ENCODE data around the gene TMEM107.

Gene TMEM107

DNA sequence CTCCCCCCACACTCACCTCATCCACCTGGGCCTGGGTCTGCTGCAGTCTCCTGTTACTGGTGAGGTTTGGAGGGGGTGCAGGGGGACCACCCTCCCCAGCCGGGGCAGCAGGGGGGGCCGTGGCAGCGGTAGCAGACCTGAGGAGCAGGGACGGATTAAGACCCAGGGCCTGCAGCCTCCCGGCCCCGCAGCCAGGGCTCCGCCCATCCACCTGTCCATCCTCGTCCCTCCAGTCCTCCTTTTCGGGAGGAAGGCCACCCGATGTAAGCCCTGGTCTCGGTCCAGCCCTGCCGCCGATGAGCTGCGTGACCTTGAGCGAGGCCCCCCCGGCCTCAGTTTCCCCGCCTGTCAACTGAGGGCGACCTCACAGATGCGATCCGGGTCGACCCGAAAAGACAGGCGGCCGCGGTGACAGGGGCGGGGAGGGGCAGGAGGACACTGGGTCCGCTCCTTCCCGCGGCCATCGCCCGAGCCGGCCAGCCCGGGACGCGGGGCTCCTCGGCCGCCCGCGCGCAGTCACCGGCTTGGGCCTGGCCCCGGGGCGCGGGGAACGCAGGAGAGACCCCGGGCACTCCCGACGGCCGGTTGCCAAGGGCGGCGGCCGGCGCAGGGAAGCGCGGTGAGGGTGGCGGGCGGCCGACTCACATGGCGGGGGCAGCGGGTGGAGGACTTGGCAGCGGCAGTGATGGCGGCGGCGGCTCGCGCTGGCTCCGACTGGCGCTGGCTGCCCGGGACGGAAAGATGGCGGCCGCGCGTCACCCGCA lies 13.8 kb downstream of the TMEM107 start, which contains the start of gene VAMP2:
Gene VAMP2, minus strand, starts transcription at position 716 of the 764 bp plus-strand sequence. Its CDS starts 69 bp downstream, at position 647.
- DNase-seq (ENCODE audit: low spot score) = peak; percentile 70

DNA sequence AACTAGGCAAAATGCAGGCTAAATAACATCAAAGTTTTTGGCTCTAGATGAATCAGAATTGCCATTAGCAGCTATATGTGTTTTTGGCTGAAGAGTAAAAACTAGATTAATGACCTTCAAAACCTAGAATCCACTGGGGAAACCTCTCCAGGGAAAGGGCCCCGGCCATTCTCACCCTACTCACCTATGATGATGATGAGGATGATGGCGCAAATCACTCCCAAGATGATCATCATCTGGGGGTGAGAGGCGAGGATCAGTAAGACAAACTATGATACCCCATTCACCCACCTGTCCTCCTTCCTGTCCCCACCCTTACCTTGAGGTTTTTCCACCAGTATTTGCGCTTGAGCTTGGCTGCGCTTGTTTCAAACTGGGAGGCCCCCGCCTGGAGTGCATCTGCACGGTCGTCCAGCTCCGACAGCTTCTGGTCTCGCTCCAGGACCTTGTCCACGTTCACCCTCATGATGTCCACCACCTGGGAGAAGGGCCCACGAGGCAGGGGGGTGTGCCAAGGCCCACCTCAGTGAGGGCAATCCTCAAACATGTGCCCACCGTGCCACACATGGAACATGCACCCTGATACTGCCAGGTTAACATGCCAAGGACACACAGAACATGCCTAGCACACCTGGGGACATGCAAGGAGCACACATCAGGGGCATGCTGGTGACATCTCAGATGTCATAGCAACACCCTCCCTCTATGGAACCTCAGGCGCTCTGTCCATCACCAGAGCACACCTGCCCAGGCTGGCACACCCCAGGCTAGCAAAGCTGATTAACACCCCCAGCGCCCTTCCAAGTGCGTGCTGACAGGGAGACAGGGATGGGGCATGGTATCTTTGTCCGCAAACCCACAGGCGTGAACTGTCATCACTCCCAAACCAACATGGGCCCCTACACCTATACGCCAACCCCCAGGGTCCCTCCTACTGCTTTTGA lies 14.6 kb downstream of the TMEM107 start:
- no peak for DNase-seq (ENCODE audit: low spot score)

DNA sequence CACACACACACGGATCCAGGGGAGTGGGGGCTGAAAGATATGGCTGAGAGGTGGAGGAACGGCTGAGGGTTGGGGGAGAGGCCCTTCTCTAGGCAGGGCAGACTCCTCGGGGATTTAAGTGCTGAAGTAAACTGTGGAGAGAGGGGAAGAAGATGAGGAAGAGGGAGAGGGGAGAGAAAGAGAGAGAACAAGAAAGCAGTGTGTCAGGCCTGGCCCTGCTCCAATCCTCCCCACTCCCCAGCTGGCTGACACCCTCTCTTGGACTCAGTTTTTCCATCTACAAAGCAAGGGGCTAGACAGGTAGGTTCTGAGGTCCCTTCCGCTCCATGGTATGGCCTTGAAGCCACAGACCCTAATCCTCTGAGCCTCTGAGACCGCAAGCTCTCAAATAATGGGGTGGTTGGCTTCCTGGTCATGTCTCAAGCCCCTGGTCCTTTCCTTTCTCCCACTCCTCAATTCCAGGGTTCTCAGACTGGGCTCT lies 15.4 kb downstream of the TMEM107 start:
- DNase-seq (ENCODE audit: low spot score) = no peak

DNA sequence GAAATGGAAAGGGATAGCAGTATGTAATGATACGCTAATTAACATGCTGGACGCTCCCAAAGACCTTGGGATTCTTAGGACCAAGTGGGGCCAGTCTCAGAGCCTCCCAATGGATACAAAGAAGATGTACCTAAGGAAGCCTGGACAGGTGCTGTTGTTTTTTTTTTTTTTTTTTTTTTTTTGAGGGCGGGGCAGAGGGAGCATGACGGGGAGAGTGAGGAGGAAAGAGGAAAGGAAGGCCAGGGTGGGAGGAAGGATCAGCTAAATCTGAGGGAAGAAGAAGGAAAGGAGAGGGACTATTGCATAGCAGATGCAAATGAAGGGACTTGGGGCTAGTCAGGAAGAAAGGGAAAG lies 16.0 kb downstream of the TMEM107 start:
- no peak for DNase-seq (ENCODE audit: low spot score)

DNA sequence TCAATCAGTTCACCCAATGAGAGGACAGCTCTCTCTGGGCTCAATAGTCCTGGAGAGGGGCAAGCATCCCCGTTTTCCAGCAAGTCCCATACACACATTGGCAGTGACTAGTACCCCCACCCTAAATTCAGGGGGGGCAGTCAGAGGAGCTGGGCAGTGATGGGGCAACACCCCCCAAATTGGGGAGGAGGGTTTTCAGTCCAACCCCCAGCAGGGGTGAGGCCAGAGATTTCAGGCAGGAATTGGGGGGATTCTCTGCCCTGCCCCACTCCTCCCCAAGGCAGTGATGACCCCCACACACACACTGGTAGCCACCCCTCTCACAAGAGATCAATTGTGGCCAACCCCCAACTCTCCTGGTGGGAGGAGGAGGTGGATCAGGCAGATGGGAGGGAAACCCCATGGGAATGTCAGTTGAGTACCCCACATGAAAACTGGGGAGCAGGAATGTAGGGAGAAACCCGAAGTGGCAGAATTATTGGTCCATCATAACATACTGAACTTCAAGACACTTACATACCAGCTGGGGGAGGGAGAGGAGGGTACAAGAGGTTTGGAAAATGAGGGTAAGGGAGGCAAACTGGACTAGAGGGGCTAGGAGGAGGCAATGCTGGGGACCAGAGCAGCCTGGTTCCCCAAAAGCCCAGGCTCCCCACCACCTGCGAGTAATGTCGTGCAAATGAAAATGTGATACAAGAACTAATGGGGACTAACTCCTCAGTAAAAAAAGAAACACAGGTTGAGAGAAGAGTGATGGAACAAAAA lies 16.5 kb downstream of the TMEM107 start:
- DNase-seq (ENCODE audit: low spot score) = no peak

DNA sequence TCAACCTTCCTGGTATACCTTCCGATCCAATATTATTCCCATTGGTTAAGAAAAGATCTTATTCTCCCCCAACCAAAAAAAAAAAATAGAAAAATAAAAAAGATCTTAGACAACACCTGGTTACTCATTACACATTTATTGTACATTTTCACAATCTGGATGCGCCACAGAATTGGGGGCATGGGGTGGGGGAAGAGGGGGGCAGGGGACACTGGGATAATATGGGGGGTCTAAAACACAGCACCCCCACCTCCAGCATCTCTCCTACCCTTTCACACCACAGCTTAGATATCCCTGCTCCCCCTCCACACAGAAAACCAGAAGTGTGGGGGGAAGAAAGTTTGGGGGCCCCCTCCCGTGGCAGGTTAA lies 17.2 kb downstream of the TMEM107 start:
- DNase-seq (ENCODE audit: low spot score) = no peak

DNA sequence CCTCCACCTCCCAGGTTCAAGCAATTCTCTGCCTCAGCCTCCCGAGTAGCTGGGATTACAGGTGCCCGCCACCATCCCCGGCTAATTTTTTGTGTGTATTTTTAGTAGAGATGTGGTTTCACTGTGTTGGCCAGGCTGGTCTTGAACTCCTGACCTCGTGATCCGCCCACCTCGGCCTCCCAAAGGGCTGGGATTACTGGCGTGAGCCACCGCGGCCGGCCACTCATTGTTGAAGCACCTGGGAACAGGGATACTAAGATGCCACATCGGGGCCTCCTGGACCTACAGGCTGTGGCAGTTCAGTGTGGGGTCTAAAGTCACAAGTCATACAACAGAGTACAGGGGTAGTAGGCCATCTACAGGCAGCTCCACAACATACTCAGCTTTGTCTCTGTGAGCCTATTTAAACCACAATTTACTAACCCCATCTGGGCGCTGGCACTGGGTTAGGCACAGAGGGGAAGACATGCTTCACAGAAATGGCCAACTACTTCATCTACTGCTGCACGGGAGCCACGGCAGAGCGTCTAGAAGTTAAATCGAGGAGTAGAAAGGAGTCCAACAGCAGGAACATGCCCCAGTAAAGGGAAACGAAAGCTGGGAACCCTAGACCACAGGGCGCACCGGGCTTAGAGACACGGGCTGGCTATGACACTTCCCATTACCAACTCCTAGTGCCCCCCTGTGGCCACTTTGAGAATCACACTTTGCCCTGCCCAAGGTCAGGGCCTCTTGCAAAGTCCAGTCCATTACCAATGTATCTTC lies 17.7 kb downstream of the TMEM107 start:
- DNase-seq (ENCODE audit: low spot score) = peak; percentile 90

DNA sequence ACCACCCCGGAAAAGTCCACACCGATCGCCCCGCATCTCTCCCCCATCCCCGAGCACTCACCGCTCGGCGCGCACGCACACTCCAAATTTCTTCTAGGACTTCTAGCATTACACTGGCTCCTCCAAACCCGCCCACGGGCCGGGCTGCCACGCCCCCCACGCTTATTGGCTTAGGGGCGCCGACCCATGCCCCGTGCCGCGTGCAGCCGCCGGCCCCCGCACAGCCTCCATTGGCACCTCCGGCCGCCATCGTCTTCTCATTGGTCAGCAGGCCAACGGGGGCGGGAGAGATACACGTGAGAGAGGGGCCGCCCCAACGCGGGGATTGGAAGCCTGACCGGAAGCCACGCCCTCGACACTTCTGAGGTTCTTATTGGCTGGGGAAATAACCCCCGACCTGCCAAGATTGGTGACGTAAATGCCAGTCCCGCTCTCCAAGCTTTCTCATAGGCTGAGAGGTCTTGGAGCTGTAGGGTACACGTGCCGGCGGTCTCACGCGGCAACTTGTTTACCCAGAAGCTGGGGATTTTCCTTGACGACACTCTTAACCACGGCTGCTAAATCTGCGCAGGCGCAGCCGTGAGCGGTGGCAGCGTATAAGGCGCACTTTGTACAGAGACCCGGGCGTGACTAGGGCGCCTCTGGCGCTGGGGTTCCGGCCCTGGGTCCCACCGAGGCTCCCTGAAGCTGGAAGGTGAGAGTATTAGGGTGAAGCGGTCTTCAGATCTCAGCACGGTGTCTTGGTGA lies 19.8 kb downstream of the TMEM107 start:
- DNase-seq (ENCODE audit: low spot score) = peak; percentile 100

DNA sequence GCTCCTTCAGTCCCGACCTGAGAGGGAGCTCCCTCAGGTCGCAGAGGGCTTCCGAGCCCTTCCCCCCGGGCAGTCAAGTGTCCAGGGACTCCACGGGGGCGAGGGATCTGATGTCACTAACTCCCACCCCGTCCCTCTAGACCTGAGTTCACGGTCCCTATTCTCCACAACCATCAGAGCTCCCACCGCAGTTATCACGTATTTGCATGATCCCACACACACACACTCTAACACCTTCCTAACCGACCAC lies 20.3 kb downstream of the TMEM107 start:
- no peak for DNase-seq (ENCODE audit: low spot score)

DNA sequence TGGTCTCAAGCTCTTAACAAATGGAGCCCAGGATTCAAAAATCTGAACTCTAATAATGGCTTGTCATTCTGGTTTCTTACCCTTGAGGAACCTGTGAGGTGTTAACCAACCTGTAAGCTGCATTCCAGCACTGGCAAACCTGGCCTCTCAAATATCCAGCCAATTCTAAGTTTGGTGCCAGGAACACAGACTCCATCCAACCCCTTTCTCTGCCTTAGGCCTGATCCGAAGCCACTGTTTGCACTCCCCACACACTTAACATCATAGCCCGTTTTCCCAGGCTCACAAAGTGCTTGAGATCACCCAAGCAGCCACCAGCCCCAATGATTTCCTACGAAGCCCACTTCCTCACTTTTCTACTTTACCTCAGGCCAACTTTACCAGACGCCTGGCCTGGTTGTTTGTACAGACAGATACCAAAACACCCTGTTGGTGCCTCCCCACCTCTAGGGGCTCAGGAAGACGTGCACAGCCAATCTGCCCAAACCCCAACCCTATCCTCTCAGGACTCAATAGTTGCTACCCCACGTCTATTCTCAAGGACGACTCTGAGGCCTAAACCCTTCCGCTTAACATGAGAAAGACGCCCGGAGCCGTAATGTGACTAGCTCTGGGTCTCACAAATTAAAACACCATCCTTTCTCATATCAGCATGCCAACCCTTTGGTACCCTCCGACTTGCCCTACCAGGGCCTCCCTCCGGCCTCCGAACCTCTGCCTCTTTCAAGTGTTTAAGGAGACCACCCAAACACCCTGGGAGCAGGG lies 20.8 kb downstream of the TMEM107 start:
- DNase-seq (ENCODE audit: low spot score) = no peak

DNA sequence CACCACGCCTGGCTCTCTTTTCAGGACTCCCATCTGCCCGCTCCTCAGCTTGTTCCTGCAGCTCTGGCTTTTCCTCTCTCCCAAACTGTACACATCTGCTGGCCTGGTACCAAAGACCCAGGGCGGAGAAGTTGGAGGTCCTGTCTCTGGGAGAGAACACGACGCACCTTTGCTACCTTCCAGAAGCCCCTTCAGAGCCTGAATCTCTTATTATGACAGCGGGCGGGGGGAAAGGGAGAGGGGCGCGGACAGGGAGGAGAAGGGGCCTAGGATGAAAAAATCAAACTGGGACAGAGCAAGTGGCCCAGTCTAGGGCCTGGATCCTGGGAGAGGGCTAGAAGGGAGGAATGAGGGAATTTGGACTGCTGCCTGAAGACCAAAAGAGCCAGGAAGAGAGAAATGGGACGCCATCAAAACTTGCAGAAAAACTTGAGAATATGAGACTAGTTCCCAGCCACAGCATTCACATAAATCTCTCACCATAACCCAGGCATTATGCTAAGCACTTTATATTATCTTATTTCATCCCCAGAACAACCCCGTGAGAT lies 21.5 kb downstream of the TMEM107 start:
- no peak for DNase-seq (ENCODE audit: low spot score)

DNA sequence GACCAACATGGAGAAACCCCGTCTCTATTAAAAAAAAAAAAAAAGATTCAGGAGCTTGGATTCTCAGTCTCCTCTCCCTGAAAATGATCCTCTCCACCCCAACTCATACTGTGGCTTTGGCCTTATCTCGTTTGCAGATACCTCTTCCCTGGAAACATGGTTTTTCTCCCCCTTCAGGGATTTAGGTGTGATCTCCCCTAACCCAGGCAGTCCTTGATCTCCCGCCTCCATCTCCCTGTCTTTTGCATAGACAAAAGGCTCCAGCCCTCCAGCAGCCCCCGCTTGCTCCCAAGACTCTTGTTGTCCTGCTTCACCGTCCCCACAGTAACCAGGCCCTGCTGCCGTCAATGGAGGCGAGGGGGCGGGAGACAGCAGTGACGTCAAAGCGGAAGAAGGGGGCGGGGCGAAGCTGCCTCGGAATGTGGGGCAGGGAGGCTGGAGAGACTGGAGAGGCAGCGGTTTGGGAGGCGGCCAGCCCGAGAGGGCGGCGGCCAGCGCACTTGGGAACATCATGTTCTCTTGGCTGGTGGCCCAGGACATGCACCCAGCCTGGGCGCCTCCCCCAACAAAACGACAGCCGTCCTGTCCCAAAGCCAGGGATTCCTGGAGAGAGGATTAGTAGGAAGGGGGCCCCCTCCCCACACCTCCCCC lies 22.1 kb downstream of the TMEM107 start:
- peak; percentile 95 for DNase-seq (ENCODE audit: low spot score)

DNA sequence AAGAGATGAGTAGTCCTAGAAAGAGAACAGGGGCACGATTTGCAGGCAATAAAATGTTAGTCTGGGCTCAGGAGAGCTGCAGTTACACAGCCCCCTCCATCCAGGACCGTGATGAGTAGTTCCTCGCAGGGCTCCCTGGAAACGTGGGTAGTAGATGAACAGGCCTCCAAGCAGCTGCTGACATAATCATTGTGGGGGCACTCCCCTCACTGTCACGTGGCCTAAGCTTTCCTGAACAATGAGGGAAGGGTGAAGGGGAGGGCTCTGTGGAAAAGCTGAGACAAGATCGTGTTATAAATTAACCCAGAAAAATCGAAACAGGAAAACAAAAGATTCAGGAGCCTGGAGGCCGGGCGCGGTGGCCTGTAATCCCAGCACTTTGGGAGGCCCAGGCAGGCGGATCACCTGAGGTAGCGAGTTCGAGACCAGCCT lies 22.6 kb downstream of the TMEM107 start:
- DNase-seq (ENCODE audit: low spot score) = peak; percentile 75

DNA sequence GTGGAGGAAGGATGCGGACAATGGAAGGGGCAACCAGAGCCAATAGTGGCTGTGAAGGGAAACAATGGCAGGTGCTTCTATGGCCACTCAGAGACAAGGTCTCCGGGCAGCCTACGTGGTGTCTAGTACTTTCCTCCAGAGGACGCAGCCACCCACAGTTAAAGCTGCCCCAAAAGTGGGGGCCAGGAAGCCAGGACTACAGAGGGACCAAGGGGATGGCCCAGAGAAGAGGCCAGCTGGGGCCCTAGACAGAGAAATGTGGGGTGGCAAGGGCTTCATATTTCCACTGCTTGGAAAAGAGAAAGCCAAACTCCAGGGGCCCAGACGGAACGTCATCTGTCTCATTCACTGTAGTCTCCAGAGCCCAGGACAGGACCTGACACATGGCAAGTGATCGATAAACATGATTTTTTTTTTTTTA lies 23.1 kb downstream of the TMEM107 start:
- no peak for DNase-seq (ENCODE audit: low spot score)

DNA sequence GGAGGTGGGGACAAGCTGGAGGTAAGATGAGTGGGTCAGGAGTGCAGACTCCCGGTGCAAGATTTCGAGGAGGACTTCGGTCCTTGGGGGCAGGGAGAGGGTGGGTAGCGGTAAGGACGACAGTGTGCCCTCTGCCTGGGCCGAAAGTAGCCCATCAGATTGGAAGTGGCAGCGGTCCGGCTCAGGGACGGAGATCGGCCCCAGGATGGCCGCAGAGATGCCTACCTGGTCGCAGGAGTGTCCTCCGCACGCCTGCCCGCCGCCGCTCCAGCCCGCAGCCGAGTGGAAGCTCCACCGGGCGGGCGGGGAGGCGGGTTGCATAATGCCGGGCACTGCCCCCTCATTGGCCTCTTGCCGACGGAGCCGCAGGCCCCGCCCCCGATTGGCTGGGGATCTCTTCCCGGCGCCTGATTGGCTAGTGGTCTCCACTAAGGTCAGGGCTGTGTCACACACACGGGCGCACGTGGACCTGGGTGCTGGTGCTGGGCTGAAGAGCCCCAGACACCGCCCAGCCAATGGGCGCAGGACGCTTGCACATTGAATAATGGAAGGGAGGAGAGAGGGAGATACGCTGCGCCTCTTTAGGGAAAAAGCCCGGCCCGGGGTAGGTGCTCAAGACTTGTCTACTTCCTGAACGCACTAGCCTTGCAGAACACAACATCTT lies 23.9 kb downstream of the TMEM107 start, which contains the start of gene PER1:
Gene PER1, minus strand, starts transcription at position 293 of the 664 bp plus-strand sequence. CDS start 1,698 bp downstream, outside the sequence.
- peak; percentile 98 for DNase-seq (ENCODE audit: low spot score)

DNA sequence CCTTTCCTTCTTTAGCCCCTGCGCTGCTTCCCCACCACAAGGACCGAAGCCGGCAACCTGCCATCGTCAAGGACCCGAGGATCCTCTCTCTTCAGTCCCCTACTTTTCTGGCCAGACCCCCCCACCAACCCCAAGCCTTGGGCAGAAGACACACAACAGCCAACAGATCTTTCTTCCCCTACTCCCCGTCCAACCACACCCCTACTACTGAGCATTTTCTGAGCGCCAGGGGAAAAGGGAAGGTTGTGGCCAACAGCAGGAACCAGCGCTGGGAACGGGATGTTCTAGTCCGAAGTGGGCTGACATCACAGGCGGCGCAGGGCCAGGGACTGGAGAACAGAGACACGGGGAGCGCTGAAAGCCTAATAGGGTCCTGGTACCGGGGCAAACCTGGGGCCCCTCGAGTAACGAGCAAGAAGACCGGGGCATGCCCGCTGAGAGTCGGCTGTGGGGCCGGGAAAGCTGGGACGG lies 24.5 kb downstream of the TMEM107 start:
- DNase-seq (ENCODE audit: low spot score) = no peak

DNA sequence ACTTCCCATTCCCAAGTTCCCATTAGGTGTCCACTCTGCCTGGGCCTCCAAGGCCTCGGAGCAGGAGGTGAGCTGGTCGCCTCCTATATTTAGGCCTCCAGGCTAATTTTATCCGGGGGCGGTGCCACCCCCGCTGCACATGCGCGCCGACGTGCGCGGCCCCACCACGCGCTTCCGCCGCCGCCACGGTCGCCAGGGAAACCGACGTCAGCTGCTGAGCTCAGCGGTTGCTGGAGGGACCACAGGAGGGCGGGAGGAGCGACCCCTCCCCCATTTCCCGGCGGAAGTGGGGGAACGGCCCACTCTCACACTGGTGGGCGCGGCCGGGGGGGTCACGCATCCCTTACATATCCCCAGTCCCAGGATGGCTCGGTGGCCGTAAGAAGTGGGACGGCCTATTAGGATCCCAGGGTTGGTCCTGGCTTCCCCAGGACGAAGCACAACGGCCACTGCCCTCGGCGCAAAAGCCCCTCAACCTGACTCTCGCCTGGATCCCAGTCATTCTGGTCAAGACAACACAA lies 25.0 kb downstream of the TMEM107 start:
- DNase-seq (ENCODE audit: low spot score) = peak; percentile 94
